GM19023 (cell line): ENCODE measurements around the gene TIGD6.

ENCODE experiments used
- ATAC-seq: cut with Tn5 transposase; IDR thresholded peaks from one replicate; pipeline ENCODE4 v1.9.1; 2021; ENCODE audit warnings: mild to moderate bottlenecking, moderate library complexity; ENCODE audit not compliant: unreplicated experiment

Gene TIGD6

DNA sequence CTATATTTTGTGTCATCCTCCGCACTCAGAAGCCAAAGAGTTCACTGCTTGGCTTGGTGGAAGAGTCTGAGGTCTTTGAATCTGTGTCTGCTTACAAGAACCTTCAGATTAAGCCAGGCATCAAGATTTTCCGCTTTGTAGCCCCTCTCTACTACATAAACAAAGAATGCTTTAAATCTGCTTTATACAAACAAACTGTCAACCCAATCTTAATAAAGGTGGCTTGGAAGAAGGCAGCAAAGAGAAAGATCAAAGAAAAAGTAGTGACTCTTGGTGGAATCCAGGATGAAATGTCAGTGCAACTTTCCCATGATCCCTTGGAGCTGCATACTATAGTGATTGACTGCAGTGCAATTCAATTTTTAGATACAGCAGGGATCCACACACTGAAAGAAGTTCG lies 19.2 kb downstream of the TIGD6 start:
- no peak for ATAC-seq

DNA sequence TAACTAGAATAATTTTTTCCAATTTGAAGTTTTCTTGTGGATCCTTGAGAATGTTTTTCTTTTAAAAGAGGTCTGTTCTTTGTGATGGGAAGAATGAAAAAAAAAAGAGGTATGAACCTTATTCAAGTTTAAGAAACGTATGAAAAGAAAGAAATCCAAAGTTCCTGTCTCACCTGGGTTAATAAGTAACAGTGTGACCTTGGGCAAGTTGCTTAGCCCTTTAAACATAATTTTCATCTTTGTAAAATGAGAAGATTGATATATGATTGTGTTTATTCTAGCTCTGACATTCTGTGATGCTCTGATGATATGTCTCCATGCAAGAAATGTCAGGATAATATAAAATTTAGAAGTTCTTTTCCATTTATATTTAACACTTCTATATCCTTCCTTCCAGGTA lies 20.6 kb downstream of the TIGD6 start:
- no peak for ATAC-seq

DNA sequence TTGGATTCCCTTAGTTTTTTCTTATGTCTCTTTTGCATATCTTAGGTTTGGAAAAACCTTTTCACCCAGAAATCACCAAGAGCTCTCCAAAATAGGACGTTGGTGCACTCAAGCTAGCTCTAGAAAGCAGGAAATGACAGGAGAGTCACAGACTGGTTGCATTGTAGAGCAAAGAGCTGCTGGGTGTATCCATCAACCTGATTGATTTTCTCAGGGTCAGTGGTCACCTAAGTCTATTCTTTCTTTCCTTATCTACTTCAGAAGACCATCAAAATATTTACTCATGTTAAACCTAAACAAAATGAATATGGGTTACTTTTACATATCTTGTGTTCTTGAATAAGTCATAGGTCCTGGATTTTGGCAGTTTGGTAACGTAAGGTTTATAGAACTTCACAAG lies 25.0 kb downstream of the TIGD6 start:
- ATAC-seq = no peak

DNA sequence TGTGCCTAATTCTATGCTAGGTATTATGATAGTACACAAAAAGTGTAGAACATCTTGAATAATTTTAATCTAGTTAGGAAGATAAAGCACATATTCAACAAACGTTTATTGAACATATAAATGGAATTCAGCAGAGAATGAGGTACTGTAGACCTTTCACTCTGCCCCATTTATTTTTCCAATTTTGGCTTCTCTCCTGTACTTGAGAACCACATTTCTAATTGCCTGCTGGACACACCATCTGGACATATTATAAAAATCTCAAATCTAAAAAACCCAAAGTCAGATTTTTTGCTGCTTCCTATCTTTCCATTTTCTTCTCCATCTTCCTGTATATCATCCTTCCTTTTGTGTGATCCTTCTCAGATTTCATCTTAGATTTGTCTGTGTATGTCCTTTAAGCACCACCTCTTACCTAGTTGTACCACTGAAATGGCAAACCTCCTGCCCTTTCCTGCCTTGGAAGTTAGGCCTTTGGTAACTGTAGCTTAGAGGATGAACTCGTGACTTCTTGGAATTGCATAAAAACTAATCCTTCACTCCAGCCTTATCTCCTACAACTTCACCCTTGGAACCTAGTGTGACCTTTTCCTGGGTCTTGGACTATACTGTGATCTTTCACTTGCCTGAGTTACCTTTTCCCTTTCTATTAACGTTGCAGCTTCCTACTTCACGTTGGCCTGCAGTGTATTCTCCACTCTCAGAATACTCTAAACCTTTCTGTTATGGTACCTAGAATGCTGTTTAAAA lies 31.1 kb downstream of the TIGD6 start:
- ATAC-seq = no peak

DNA sequence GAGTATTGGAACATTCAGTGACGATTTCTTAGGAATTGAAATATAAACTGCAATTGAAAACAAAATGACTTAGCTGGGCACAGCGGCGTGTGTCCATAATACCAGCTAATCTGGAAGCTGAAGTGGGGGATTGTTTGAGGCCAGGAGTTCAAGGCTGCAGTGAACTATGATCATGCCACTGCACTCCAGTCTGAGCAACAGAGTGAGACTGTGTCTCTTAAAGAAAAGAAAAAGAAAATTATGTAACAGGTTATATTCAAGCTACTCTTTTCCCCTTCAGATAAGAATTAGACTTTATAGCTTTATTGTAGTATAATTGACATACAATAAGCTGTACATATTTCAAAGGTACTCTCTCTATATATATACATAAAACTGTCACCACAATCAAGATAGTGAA lies 33.5 kb downstream of the TIGD6 start:
- ATAC-seq = no peak

DNA sequence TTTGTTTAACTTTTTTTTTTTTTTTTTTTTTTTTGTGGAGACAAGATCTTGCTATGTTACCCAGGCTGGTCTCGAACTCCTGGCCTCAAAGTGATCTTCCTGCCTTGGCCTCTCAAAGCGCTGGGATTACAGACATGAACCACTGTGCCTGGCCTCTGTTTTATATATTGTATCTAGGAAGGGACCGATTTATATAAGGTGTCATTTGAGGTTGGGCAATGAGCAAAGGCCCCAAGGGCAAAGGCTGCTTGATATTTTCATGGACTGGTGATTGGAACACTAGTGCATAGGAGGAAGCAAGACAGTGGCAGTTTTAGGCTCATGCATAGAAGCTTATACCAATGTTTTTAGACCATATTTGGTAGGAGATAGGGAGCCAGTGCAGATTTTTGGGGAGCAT lies 36.7 kb downstream of the TIGD6 start:
- no peak for ATAC-seq

DNA sequence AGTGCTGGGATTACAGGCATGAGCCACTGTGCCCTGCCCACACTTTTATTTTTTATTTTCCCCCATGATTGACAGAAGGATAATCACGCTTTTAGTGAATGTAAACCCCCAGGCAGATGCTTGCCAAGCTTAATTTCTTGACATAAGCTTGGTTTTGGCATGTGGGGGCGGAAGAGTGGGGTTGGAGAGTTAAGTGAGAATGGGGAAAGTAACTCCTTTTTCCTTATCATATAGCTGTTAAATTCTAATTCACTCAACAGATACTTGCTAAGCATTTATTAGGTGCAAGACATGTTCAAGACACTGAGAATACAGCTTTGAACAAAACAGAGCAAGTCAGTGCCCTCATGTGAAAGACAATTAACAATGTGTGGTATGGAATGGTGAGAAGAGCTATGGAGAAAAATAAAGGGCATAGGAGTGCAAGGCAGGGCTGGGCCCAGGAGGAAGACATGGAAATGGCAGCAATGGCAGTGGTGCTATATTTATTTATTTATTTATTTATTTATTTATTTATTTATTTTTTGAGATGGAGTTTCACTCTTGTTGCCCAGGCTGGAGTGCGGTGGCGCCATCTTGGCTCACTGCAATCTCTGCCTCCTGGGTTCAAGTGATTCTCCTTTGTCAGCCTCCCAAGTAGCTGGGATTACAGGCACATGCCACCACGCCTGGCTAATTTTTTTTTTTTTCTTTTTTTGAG lies 37.7 kb downstream of the TIGD6 start:
- ATAC-seq = no peak

DNA sequence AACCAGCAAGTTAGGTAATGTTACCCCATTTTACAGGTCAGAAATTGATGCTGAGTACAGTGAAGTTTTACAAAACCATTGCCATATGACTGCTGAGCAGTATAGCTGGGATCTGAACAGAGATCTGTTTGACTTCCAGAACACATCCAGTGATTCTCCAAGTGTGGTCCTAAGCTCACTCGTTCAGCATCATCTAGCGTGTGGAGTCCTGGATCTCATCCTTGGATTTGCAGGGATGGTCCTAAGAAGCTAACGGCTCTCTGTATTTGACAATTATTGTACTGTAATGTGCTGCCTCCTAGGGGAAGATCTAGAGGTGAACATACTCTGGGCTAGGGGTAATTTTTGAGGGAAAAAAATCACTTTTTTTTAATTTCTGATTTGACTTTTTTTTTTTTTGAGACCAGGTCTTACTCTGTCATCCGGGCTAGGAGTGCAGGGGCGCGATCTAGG lies 38.5 kb downstream of the TIGD6 start:
- ATAC-seq = no peak

DNA sequence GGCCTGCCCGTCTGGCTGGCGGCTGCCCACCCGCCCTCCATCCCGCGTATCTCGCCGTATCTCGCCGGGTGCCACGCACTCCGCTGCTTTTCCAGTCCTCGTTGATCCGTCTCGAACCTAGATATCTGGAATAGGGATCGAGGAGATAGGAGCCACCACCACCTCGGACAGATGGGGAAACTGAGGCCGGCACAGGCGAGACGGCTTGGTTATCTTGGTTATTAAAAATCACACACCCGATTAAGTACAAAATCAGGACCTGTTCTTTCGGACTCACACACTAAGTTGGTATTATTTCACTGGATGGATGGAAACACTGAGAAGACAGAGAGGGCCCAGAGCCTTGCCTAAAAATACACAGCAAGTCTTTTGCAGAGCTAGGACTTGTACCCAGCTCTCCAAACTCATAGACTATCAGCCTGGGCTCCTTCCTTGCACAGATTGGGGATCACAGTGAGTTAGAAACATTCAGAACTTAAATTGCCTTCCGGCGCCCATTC lies 39.2 kb downstream of the TIGD6 start:
- no peak for ATAC-seq

DNA sequence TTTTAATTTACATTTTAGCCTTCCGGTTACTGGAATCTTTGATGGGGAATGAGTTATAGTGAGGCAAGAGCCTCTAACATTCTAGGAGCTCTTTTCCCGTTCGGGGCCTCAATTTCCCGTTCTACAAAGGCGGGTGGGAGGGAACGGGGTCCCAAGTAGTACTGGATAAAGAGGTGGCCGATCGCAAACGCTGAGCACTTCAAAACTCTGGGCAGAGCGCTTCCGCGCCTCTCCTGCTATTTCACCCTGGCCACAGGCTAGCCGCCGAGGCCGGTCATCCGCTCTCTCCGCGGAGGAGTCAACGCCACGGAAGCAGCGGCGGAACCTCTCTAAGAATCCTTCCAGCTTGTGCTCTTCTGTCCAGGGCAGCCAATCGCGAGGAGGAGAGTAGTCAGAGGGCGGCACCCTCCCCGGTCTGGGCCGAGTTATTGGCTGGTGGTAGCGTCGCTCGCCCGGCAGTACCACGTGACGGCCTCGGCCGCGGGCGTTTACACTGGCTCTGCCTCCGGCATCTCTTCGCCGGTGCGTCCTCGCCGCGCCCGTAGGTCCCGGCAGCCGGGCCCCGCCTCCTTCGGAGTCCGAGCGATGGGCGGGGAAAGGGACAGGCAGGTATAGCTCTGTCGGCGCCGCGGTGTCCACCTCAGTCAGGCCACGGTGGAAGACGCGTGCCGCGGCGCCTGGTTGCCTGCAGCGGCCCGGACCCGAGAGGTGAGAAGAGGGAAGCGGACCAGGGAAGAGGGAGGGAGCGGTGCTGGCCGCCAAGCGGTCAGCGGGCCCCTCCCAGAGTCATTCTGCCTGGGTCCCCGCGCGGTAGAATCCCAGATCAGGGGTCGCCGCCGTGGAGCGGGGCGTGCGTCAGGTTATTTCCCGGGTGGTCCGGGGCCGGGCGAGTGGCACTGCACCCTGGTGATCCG lies 39.9 kb downstream of the TIGD6 start, which contains the start of gene SLC26A2:
Gene SLC26A2, plus strand, starts transcription at position 487 of the 914 bp plus-strand sequence. CDS start 16,895 bp downstream, outside the sequence.
- peak; percentile 99 for ATAC-seq

DNA sequence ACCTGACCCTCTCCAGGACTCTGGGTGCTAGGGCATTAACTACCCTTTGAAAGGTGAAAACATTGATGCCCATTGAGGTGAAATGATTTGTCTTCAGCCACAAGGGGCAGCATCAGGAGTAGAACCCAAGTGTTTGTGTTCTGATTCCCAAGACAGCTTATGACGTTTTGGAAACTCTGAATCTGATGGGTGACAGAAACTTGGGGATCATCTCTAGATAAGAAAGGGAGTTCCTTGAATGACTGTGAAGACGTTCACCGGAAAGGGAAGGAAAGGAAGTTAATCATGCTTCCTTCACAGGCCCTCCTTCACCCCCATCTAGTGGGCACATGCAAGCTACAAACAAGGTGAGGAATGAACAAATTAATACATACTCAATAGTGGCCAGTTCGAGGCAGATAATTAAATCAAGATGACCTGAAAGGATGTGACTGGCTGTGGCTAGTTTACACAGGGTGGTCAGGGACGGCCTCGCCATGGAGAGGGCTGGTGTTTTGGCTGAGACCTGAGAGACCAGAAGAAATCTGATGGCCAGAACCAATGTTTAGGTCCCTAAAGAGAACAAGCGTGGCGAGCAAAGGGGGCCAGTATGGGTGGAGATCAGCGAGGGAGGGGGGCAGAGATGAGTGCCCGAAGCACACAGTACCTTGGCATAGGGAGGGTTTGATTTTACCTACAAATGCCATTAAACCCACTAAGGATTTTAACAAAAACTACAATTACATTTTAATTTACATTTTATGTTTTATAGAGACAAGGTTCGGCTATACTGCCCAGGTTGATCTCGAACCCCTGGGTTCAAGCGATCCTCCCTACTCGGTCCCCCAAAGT lies 40.8 kb downstream of the TIGD6 start:
- no peak for ATAC-seq

DNA sequence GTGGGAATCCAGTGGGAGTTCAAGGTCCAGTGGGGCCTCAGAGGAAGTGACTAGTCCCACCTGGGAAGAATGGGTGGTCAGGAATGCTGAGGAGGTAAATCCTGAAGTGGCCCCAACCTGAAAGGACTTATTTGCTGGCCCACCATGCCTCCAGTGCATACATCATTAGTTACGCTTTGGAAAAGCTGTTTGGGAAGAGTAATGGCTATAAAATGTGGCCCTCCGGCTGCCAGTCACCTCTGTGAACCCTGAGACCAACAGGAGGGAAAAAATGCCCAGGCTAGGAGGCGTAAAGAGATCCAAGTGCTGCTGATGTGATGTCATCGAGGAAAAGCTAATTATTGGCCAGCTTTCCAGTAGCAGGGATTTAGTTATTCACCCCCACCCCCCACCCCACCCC lies 42.6 kb downstream of the TIGD6 start:
- no peak for ATAC-seq

DNA sequence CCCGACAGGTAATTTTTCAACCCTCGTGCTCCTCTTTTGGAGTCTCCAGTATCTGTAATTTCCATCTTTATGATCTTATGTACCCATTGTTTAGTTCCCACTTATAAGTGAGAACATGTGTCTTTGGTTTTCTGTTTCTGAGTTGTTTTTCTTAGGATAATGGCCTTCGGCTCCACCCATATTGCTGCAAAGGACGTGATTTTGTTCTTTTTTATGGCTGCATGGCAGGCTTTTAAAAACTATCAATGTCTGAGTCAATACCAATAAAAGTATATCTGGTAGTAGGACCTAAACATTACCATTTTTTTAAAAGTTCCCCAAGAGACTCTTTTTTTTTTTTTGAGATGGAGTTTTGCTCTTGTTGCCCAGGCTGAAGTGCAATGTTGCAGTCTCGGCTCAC lies 43.8 kb downstream of the TIGD6 start:
- no peak for ATAC-seq

DNA sequence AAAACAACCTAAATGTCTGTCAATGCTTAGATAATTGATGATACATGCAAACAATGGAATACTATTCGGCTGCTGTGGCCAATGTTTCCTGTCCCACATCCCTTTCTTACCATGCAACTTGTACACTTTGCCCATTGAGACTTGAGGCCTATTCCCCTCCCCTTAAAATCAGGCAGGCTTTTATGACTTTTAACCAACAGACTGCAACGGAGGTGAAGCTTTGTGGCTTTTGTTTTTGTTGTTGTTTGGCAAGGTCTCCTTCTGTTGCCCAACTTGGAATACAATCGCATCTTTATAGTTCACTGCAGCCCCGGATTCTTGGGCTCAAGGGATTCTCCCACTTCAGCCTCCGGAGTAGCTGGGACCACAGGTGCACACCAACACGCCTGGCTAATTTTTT lies 45.7 kb downstream of the TIGD6 start:
- no peak for ATAC-seq

DNA sequence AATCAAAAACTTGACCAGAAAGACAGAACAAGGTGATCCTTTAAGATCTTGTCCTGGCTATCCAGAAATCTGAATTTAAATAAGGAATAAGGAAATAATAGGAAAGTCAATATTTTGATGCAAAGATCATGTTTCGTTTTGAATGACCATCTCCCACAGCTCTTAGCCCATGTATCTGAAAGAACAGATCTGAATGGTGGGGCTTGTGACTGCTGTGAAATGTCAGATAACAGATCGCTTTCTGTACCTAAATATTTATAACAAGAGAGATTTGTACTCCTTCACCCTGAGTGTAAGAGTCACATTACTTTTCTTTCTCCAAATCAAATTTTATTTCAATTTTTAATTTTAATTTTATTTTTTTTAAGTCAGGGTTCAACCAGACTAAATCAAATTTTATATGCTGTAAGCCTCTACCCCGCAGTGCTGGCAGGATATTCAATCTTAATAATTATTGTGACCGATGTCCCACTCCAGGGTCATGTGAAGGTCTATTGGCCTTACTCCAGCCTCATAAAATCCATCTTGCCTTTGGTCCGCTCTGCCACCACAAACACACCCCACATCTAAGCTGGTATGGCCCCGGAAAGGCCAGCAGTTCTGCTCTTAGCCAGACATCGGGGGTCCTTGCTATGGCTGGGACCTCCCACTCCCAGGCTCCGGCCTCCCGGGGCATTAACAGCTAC lies 46.9 kb downstream of the TIGD6 start:
- ATAC-seq = no peak

DNA sequence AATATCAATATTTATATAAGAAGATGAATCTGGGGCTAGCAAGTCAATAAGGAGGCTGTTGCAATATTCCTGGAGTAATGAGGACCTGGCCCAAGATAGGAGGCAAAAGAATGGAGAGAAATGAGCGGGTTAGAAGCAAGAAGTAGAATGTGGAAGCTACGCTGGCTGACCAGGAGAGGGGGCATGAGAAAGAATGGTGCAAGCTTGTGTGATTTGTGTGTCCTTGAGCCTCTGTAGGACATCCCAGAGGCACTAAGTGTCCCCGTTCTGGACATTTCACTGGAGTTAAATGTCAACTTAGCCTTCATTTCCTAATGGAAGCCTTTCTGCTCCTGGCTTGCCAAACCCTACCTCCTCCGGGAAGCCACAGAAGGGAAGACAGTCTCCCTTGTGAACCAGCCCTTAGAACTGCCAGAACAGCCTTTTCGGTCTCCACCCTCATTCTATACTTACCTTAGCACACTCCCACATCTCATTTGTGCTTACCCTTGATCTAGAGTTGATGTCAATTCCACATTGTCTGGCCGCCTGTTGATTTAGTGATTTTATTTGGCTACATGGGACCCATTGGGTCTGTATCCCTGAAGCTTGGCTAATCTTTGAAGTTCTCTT lies 49.2 kb downstream of the TIGD6 start:
- ATAC-seq = no peak

DNA sequence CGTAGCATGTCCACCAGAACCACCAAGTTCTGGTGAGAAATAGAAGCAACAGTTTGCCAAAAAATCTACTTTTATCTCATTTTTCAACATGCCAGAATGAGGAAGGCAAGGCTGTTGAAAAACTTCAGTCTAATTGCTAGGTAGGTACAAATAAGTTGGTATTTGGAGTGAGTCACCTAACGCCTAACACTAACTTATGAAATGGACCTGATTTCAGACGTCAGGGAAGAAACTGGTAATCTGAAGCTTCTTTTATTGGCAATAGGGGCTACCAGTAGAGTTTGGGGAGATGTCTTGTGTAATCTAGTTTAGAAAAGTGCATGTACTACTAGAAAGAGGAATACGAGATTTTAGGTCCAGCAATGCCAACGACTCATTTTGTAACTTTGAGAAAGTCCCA lies 51.5 kb downstream of the TIGD6 start:
- ATAC-seq = no peak

DNA sequence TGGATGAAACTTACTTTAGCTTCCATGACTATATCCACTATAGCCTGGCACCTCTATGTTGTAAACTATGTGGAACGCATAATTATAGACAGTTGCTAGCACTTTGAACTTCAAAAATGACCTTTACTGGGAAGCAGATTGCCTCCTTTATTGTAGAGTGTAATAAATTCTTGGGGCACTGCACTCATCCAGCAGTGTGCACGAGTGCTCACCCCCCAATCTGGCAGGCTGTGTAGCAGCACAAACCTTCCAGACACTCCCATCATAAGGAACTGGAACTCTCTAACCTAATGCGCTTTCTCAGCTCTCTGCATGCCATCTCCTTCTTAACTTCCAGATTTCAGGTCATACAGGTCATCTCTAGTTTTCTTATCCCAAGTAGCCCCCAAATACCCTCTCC lies 54.3 kb downstream of the TIGD6 start:
- no peak for ATAC-seq

DNA sequence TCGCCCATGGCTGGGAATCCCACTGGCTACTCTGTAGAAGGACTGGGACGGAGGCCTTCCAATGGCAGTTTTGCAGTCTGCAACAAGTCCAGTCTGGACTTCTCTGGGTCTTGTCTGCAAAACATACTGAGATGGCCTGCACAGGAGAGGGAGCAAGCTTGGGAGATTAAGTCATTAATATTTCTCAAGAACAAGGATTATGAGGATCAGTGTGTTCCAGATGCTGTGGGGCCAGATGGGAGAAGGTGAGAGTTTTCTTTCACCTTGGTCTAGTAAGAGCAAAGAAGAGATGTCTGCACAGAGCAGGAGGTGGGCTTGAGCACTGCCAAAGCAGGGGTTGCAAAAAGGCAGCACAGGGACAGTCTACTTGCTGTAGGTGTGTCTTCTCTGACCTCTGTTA lies 55.8 kb downstream of the TIGD6 start, which contains the start of gene PDE6A:
Gene PDE6A, minus strand, starts transcription at position 128 of the 400 bp plus-strand sequence. Its CDS starts 120 bp downstream, at position 8.
- ATAC-seq = no peak
